HepG2 (cell line): Measurements from ENCODE around the gene SLC44A4. TPM values are rescaled to one million over a fixed set of nuclear protein-coding genes. Genes with fewer than 3 reads are reported as not detected.

ENCODE experiments used
- KMT2B ChIP-seq: IDR thresholded peaks from 2 replicates; pipeline ENCODE4 v1.6.1; 2016; ENCODE audit warnings: missing genetic modification reagents, missing compliant biosample characterization
- MAF1 ChIP-seq: sonication (generic); formaldehyde crosslinking; IDR thresholded peaks from 2 replicates; pipeline ENCODE4 v1.5.0; 2020; ENCODE audit warnings: missing genetic modification reagents, borderline replicate concordance
- NR3C1 ChIP-seq: sonication (generic); formaldehyde crosslinking; IDR thresholded peaks from 2 replicates; pipeline ENCODE4 v1.4.0; 2020; ENCODE audit warnings: missing genetic modification reagents
- SP5 ChIP-seq: IDR thresholded peaks from 2 replicates; pipeline ENCODE4 v1.6.1; 2016; ENCODE audit warnings: low read depth, borderline replicate concordance
- TRIM24 ChIP-seq: sonication (generic); formaldehyde crosslinking; IDR thresholded peaks from 2 replicates; pipeline ENCODE4 v1.8.0; 2022; ENCODE audit warnings: mild to moderate bottlenecking, missing genetic modification reagents
- ZNF207 ChIP-seq: fragments of 450-650 bp; IDR thresholded peaks from 2 replicates; pipeline ENCODE4 v1.6.1; 2016; ENCODE audit warnings: antibody characterized with exemption, borderline replicate concordance
- ZNF253 ChIP-seq: sonication (generic); formaldehyde crosslinking; IDR thresholded peaks from 2 replicates; pipeline ENCODE4 v1.8.0; 2022; ENCODE audit warnings: mild to moderate bottlenecking, missing genetic modification reagents, borderline replicate concordance
- ZNF274 ChIP-seq: sonication (generic); formaldehyde crosslinking; IDR thresholded peaks from 2 replicates; pipeline ENCODE4 v1.5.1; 2020; ENCODE audit warnings: mild to moderate bottlenecking, missing genetic modification reagents
- ZNF382 ChIP-seq: sonication (generic); formaldehyde crosslinking; IDR thresholded peaks from 2 replicates; pipeline ENCODE4 v1.5.0; 2020; ENCODE audit warnings: missing genetic modification reagents, mild to moderate bottlenecking, borderline replicate concordance
- polyA plus RNA-seq, 8 experiments: library from polyadenylated mRNA; depleted of rRNA in 3 of 8; stranded (reverse) in 7 of 8; unstranded in 1 of 8; fragments of >200 nt; fragmentation: Illumina TruSeq in 4 of 8; extraction: Trizol in 4 of 8; gene quantifications; 2 replicates each; pipeline versions ENCODE4 v1.2.1 to v1.2.3, GENCODE V29; 2011 to 2016; ENCODE audit warnings: low read depth in 4 of 8, missing spikeins in 1 of 8, mixed read lengths in 1 of 8; ENCODE audit not compliant: insufficient read depth in 1 of 8
- total RNA-seq, 5 experiments: library from RNA; depleted of rRNA; stranded (reverse); fragments of >200 nt; fragmentation: Illumina TruSeq; extraction: Trizol; gene quantifications; 2 replicates each; pipeline ENCODE4 v1.2.3, GENCODE V29; 2016; ENCODE audit warnings: low read depth in 1 of 5
- TF ChIP-seq, protein P1 (sequence below): sonication (generic); formaldehyde crosslinking; IDR thresholded peaks from 2 replicates; pipeline ENCODE4 v1.4.0; 2020; ENCODE audit warnings: missing genetic modification reagents
- TF ChIP-seq, protein P2 (sequence below): IDR thresholded peaks from 2 replicates; pipeline ENCODE4 v1.6.1; 2016; ENCODE audit warnings: mild to moderate bottlenecking
- TF ChIP-seq, protein P3 (sequence below): sonication (generic); formaldehyde crosslinking; IDR thresholded peaks from 2 replicates; pipeline ENCODE4 v1.4.0; 2020; ENCODE audit warnings: missing genetic modification reagents, borderline replicate concordance
- TF ChIP-seq, protein P4 (sequence below): sonication (generic); formaldehyde crosslinking; IDR thresholded peaks from 2 replicates; pipeline ENCODE4 v1.4.0; 2020; ENCODE audit warnings: missing genetic modification reagents, borderline replicate concordance
- TF ChIP-seq, protein P5 (sequence below): sonication (generic); formaldehyde crosslinking; IDR thresholded peaks from 2 replicates; pipeline ENCODE4 v1.4.0; 2020; ENCODE audit warnings: mild to moderate bottlenecking, missing genetic modification reagents

SLC44A4 gene
- total and polyA plus RNA-seq, 2 of the 13 experiments (the other 11 are each of a cell fraction or from before 2014, with no cell fraction given), result 3.5 to 5.9 TPM

DNA sequence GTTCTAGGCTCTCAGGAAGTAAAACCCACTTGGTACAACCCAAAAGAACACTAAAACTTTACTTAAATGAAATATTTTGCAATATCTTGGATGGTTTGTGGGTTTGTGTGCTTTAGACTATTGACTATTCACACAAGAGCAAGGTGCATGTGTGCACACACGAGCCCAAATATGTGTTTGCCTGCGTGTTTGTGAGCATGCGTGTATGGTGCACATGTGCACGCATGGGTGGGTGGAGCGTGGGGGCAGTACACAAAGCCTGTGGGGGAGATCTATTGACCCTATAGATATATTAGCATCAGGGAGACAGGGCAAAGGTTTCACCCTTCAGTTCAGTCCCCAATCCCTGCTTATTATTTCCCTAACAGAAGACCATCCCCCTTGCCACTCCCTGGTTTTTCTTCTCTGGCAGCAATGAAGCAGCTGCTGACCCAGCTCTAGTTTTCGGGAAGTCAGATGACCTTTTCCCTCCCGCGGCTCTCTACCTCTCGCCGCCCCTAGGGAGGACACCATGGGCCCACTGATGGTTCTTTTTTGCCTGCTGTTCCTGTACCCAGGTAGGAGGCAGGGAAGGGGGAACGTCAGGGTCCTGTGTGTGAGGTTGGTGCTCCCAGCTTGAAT is 48.6 kb upstream of the SLC44A4 start, which contains the start of gene C2 (continued):
- TF ChIP-seq ZNF382 (CRISPR knock-in tag) (no peak), ZNF207 (no peak), SP5 (CRISPR knock-in tag) (peak; percentile 93), ZNF274 (CRISPR knock-in tag) (no peak; the same call in 1 of the 2 replicates), TRIM24 (CRISPR knock-in tag) (peak; percentile 88), NR3C1 (CRISPR knock-in tag) (no peak), ZNF253 (CRISPR knock-in tag) (no peak), KMT2B (peak; percentile 51; the same call in 1 of the 2 replicates), MAF1 (no peak)
- TF ChIP-seq, protein P1, sequence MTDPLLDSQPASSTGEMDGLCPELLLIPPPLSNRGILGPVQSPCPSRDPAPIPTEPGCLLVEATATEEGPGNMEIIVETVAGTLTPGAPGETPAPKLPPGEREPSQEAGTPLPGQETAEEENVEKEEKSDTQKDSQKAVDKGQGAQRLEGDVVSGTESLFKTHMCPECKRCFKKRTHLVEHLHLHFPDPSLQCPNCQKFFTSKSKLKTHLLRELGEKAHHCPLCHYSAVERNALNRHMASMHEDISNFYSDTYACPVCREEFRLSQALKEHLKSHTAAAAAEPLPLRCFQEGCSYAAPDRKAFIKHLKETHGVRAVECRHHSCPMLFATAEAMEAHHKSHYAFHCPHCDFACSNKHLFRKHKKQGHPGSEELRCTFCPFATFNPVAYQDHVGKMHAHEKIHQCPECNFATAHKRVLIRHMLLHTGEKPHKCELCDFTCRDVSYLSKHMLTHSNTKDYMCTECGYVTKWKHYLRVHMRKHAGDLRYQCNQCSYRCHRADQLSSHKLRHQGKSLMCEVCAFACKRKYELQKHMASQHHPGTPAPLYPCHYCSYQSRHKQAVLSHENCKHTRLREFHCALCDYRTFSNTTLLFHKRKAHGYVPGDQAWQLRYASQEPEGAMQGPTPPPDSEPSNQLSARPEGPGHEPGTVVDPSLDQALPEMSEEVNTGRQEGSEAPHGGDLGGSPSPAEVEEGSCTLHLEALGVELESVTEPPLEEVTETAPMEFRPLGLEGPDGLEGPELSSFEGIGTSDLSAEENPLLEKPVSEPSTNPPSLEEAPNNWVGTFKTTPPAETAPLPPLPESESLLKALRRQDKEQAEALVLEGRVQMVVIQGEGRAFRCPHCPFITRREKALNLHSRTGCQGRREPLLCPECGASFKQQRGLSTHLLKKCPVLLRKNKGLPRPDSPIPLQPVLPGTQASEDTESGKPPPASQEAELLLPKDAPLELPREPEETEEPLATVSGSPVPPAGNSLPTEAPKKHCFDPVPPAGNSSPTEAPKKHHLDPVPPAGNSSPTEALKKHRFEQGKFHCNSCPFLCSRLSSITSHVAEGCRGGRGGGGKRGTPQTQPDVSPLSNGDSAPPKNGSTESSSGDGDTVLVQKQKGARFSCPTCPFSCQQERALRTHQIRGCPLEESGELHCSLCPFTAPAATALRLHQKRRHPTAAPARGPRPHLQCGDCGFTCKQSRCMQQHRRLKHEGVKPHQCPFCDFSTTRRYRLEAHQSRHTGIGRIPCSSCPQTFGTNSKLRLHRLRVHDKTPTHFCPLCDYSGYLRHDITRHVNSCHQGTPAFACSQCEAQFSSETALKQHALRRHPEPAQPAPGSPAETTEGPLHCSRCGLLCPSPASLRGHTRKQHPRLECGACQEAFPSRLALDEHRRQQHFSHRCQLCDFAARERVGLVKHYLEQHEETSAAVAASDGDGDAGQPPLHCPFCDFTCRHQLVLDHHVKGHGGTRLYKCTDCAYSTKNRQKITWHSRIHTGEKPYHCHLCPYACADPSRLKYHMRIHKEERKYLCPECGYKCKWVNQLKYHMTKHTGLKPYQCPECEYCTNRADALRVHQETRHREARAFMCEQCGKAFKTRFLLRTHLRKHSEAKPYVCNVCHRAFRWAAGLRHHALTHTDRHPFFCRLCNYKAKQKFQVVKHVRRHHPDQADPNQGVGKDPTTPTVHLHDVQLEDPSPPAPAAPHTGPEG, result no peak
- TF ChIP-seq, protein P2, sequence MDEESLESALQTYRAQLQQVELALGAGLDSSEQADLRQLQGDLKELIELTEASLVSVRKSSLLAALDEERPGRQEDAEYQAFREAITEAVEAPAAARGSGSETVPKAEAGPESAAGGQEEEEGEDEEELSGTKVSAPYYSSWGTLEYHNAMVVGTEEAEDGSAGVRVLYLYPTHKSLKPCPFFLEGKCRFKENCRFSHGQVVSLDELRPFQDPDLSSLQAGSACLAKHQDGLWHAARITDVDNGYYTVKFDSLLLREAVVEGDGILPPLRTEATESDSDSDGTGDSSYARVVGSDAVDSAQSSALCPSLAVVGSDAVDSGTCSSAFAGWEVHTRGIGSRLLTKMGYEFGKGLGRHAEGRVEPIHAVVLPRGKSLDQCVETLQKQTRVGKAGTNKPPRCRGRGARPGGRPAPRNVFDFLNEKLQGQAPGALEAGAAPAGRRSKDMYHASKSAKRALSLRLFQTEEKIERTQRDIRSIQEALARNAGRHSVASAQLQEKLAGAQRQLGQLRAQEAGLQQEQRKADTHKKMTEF, result peak; percentile 97
- TF ChIP-seq, protein P3, sequence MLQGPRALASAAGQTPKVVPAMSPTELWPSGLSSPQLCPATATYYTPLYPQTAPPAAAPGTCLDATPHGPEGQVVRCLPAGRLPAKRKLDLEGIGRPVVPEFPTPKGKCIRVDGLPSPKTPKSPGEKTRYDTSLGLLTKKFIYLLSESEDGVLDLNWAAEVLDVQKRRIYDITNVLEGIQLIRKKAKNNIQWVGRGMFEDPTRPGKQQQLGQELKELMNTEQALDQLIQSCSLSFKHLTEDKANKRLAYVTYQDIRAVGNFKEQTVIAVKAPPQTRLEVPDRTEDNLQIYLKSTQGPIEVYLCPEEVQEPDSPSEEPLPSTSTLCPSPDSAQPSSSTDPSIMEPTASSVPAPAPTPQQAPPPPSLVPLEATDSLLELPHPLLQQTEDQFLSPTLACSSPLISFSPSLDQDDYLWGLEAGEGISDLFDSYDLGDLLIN, result peak; percentile 53; the same call in 1 of the 2 replicates
- TF ChIP-seq, protein P4, sequence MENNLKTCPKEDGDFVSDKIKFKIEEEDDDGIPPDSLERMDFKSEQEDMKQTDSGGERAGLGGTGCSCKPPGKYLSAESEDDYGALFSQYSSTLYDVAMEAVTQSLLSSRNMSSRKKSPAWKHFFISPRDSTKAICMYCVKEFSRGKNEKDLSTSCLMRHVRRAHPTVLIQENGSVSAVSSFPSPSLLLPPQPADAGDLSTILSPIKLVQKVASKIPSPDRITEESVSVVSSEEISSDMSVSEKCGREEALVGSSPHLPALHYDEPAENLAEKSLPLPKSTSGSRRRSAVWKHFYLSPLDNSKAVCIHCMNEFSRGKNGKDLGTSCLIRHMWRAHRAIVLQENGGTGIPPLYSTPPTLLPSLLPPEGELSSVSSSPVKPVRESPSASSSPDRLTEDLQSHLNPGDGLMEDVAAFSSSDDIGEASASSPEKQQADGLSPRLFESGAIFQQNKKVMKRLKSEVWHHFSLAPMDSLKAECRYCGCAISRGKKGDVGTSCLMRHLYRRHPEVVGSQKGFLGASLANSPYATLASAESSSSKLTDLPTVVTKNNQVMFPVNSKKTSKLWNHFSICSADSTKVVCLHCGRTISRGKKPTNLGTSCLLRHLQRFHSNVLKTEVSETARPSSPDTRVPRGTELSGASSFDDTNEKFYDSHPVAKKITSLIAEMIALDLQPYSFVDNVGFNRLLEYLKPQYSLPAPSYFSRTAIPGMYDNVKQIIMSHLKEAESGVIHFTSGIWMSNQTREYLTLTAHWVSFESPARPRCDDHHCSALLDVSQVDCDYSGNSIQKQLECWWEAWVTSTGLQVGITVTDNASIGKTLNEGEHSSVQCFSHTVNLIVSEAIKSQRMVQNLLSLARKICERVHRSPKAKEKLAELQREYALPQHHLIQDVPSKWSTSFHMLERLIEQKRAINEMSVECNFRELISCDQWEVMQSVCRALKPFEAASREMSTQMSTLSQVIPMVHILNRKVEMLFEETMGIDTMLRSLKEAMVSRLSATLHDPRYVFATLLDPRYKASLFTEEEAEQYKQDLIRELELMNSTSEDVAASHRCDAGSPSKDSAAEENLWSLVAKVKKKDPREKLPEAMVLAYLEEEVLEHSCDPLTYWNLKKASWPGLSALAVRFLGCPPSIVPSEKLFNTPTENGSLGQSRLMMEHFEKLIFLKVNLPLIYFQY (CRISPR knock-in tag), result peak; percentile 97
- TF ChIP-seq, protein P5, sequence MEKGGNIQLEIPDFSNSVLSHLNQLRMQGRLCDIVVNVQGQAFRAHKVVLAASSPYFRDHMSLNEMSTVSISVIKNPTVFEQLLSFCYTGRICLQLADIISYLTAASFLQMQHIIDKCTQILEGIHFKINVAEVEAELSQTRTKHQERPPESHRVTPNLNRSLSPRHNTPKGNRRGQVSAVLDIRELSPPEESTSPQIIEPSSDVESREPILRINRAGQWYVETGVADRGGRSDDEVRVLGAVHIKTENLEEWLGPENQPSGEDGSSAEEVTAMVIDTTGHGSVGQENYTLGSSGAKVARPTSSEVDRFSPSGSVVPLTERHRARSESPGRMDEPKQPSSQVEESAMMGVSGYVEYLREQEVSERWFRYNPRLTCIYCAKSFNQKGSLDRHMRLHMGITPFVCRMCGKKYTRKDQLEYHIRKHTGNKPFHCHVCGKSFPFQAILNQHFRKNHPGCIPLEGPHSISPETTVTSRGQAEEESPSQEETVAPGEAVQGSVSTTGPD (CRISPR knock-in tag), result no peak
